ENCODE results near the gene SRP19.

The SRP19 gene

DNA sequence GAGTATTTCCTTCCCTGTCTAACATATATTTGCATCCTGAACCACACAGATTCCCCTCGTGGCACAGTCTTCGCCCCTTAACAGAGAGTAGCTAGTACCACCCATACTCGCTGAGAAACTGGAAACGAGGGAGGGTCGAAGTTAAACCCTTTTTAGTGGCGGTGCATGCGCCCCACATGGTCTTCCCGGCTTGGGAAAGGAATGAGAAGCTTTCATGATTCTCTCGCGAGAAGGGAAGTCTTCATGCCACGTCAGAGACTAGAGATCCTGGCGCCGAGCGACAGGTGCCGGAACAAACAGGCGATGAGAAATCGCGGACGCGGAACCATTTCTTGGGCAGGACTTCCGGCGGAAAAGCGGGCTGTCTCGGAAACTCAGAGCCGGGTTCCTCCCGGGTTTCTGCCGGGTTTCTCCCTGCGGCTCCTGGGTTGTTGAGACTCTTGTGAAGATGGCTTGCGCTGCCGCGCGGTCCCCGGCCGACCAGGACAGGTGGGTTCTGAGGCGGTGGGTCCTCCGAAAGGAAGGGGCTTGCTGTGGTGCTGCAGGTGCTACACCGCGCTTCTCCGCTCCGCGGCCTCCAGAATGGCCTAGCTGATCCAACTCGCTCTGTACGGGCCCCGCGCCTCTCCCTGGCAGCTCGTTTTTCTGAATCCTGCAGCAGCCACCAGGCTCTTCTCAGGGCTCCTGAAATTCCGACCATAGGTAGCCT, at the start of gene SRP19:
TSS of gene SRP19 (plus strand) at position 359 of the 709 bp plus-strand sequence. CDS start at position 449, 90 bp downstream.
- peaks cover 26% of the 10 kb centered on the region for H3K4me1 Mint-ChIP-seq
- peak within 1 kb of the TSS; percentile 95 for H3K4me3 Mint-ChIP-seq
- H3K36me3 Mint-ChIP-seq: peaks cover 6% of the 10 kb centered on the region
- peak within 1 kb of the TSS; percentile 98 for H3K27ac Mint-ChIP-seq
- peak; percentile 98 for ATAC-seq
- peaks cover 2% of the 10 kb centered on the region for H3K9me3 Mint-ChIP-seq
- H3K27me3 Mint-ChIP-seq: peaks cover 7% of the 10 kb centered on the region

DNA sequence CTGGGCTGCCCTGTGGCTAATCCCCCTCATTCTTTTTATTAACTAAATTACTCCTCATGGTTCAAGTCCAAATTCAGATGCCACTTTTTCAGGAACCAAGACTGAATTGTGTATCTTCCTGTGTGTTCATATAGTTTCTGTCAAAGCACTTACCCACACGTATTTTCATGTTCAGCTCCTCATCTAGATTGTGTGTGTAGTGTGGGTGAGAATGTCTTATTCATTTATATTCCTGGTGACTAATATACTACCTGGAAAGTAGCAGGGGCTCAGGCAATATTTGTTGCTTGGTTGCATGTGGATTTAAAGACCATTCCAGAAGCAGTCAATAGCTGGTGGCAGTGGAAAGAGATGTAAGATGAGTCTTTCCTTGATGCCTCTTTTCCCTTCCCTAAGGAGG, 48.5 kb upstream of the SRP19 start:
- ATAC-seq: no peak
- peaks cover 56% of the 10 kb centered on the region for H3K36me3 Mint-ChIP-seq
- H3K27me3 Mint-ChIP-seq: no peaks in the 10 kb centered on the region
- H3K4me1 Mint-ChIP-seq: peaks cover 18% of the 10 kb centered on the region
- H3K4me3 Mint-ChIP-seq: no peak overlapping the region
- peaks cover 3% of the 10 kb centered on the region for H3K9me3 Mint-ChIP-seq
- H3K27ac Mint-ChIP-seq: peak overlapping the region; percentile 7

DNA sequence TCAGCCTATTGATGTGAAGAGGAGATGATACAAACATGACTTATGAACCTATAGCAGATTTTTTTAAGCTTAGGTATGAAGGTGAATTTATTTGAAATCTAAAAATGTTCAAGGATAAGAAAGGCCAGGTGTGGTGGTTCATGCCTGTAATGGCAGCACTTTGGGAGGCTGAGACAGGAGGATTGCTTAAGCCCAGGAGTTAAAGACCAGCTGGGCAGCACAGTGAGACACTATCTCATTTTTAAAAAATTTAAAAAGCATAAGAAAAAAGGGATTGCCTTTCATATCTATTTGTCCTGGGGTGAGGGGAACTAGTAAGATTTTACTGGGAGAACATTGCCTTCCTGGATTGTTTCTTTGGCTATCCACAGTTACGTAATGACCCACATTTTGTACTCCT, 40.8 kb upstream of the SRP19 start:
- H3K27ac Mint-ChIP-seq: no peak overlapping the region
- peaks cover 13% of the 10 kb centered on the region for H3K4me1 Mint-ChIP-seq
- no peaks in the 10 kb centered on the region for H3K9me3 Mint-ChIP-seq
- ATAC-seq: no peak
- no peak overlapping the region for H3K4me3 Mint-ChIP-seq
- no peaks in the 10 kb centered on the region for H3K27me3 Mint-ChIP-seq
- peaks cover 51% of the 10 kb centered on the region for H3K36me3 Mint-ChIP-seq

DNA sequence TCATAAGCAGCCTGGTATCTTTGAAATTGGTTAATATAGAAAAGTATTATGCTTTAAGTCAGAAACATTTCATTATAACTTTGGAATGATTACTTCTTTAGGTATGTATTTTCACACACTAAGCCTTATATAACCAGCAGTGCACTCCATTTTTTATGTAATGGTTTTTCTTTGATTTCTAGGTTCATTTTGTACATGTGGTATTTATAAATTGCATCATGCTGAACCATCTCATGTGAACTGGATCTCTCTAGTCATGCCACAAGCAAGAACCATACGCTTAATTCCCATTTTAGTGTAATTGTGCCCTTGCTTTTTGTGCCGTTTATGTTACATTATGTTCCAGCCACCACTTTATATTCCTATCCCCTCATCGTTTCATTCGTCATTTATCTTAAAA, 38.6 kb upstream of the SRP19 start:
- H3K27me3 Mint-ChIP-seq: no peaks in the 10 kb centered on the region
- peak overlapping the region; percentile 64 for H3K27ac Mint-ChIP-seq
- peaks cover 56% of the 10 kb centered on the region for H3K36me3 Mint-ChIP-seq
- no peak overlapping the region for H3K4me3 Mint-ChIP-seq
- ATAC-seq: no peak
- H3K9me3 Mint-ChIP-seq: no peaks in the 10 kb centered on the region
- H3K4me1 Mint-ChIP-seq: peaks cover 13% of the 10 kb centered on the region

DNA sequence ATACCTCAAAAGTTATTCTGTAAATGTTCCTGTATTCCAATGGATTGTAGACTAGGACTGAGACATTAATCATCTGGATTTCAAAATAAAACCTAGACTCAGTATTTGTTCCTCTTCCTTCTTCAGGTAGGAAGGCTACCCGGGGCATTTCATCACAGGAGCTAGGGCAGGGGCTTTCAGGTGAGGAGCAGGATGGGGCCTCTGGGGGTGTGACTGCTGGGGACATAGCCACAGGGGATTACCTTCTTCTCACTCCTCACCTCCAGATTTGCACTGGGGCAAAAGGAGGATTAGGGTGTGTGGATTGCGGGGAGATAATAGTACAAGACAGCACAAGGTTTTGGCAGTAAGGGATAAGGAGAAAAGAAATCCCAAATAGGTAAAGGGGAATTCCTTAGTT, 37.9 kb upstream of the SRP19 start:
- Mint-ChIP-seq H3K27me3 (no peaks in the 10 kb centered on the region), H3K4me3 (no peak overlapping the region), H3K27ac (peak overlapping the region; percentile 64), H3K9me3 (no peaks in the 10 kb centered on the region), H3K4me1 (peaks cover 13% of the 10 kb centered on the region), H3K36me3 (peaks cover 60% of the 10 kb centered on the region)
- no peak for ATAC-seq

DNA sequence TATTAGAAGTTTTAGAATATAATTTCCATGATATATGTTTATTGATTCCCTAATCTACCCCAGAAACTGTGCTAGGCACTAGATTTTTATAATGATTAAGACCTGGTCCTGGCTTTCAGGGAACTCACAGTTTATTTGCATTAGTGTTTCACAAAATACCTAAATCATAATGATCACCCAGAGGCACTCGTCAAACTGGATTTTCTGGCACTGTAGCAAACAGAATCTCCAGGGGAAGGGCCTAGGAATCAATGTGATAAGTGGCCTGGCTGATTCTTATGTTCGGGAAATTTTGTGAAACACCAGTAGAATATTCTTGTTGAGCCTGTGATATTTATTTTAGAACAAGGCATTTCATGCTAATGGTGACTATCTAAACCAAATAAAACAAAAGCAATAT, 37.4 kb upstream of the SRP19 start:
- Mint-ChIP-seq H3K27me3 (no peaks in the 10 kb centered on the region), H3K27ac (peak overlapping the region; percentile 64), H3K9me3 (no peaks in the 10 kb centered on the region), H3K4me3 (no peak overlapping the region), H3K36me3 (peaks cover 61% of the 10 kb centered on the region), H3K4me1 (peaks cover 13% of the 10 kb centered on the region)
- no peak for ATAC-seq

DNA sequence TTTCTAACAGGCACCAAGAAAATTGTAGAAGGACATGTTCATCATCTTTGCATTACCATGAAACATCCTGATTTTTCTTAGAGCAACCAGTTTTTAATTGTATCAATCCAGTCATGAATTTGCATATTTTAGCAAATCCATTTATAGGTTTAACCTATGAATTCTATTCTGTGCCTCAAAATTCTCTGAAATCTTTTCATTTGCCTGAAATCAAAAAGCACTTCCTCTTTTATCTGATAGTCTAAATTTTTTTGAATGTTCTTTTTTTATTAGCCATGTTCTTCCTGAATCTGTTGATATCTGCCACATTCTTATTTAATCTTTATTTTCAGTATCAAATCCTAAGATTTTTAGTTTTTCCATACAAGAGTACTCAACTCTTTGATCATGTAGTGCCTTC, 36.9 kb upstream of the SRP19 start:
- Mint-ChIP-seq H3K36me3 (peaks cover 59% of the 10 kb centered on the region), H3K27ac (no peak overlapping the region), H3K9me3 (no peaks in the 10 kb centered on the region), H3K4me3 (no peak overlapping the region), H3K4me1 (peaks cover 13% of the 10 kb centered on the region), H3K27me3 (no peaks in the 10 kb centered on the region)
- ATAC-seq: no peak

DNA sequence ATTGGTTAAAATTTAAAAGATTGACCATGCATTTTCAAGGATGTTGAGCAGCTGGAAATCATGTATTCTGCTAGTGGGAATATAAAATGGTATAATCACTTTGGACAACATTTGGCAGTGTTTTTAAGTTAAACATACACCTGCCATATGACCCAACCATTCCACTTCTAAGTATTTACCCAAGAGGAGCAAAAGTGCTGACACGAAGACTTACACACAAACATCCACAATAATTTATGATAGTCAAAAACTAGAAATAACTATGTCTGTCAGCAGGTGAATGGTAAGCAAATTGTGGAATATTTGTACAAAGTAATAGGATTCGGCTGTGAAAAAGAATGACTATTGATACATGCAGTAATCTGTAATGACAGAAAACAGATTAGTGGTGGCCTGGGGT, 30.7 kb upstream of the SRP19 start:
- Mint-ChIP-seq H3K36me3 (peaks cover 51% of the 10 kb centered on the region), H3K4me3 (no peak overlapping the region), H3K27me3 (no peaks in the 10 kb centered on the region), H3K9me3 (no peaks in the 10 kb centered on the region), H3K27ac (no peak overlapping the region), H3K4me1 (no peaks in the 10 kb centered on the region)
- ATAC-seq: no peak

DNA sequence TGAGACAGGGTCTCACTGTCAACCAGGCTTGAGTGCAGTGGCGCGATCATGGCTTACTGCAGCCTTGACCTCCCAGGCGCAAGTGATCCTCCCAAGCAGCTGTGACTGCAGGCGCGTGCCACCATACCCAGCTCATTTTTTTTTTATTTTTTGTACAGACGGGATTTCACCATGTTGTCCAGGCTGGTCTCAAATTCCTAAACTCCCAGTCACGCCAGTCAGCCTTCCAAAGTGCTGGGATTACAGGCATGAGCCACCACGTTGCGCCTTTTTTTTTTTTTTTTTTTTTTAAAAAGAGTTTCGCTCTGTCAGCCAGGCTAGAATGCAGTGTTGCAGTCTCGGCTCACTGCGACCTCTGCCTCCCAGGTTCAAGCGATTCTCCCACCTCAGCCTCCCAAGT, 27.1 kb upstream of the SRP19 start:
- Mint-ChIP-seq H3K27ac (no peak overlapping the region), H3K36me3 (peaks cover 55% of the 10 kb centered on the region), H3K27me3 (no peaks in the 10 kb centered on the region), H3K9me3 (no peaks in the 10 kb centered on the region), H3K4me3 (no peak overlapping the region), H3K4me1 (no peaks in the 10 kb centered on the region)
- ATAC-seq: no peak

DNA sequence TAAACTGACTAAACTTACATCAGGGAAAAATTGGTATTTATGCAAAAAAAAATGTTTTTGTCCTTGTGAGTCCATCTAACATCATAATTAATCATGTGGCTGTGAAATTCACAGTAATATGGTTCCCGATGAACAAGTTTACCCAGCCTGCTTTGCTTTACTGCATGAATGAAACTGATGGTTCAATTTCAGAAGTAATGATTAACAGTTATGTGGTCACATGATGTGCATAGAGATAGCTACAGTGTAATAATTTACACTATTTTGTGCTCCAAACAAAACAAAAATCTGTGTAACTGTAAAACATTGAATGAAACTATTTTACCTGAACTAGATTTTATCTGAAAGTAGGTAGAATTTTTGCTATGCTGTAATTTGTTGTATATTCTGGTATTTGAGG, 16.6 kb upstream of the SRP19 start:
- H3K27me3 Mint-ChIP-seq: no peaks in the 10 kb centered on the region
- no peak overlapping the region for H3K27ac Mint-ChIP-seq
- peaks cover 16% of the 10 kb centered on the region for H3K36me3 Mint-ChIP-seq
- no peak for ATAC-seq
- H3K4me3 Mint-ChIP-seq: no peak overlapping the region
- no peaks in the 10 kb centered on the region for H3K9me3 Mint-ChIP-seq
- peaks cover 4% of the 10 kb centered on the region for H3K4me1 Mint-ChIP-seq

DNA sequence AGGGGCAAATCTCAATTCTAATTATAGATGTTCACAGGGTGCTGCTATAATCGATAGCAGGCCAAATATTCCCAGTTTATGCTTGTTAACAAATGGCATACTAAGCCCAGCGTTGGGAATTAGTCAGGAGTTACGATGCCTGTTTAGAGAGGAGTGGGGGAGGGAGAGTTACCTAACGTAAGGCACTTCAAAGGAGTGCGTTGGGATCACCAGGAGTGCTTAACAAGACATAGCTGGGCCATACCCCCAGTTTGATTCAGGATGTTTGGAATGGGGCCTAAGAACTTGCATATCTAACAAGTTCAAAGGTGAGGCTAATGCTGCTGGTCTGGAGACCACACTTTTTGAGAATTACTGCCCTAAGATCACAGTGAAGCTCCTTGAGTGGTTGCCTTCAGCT, 14.5 kb upstream of the SRP19 start:
- peaks cover 5% of the 10 kb centered on the region for H3K36me3 Mint-ChIP-seq
- no peak overlapping the region for H3K4me3 Mint-ChIP-seq
- H3K27ac Mint-ChIP-seq: no peak overlapping the region
- H3K27me3 Mint-ChIP-seq: no peaks in the 10 kb centered on the region
- no peaks in the 10 kb centered on the region for H3K9me3 Mint-ChIP-seq
- peaks cover 4% of the 10 kb centered on the region for H3K4me1 Mint-ChIP-seq
- no peak for ATAC-seq

DNA sequence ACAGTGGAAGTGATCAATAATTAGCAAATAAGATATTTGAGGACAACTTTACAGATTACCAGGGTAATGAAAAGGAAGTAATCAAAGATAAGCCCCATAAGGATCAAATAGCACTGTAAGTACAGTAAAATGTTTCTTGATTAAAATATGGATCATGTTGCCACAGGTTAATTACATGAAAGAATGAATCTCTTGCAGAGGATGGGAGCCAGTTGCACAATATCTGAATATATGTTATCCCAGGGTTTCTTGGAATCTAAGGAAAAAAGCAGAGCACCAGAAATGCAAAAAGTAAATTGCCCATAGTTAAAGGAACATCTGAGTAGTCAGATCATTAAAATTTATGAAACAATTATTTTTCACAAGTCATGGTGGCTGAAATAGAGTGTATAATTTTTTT, 13.8 kb upstream of the SRP19 start:
- no peak overlapping the region for H3K27ac Mint-ChIP-seq
- peaks cover 4% of the 10 kb centered on the region for H3K4me1 Mint-ChIP-seq
- H3K9me3 Mint-ChIP-seq: no peaks in the 10 kb centered on the region
- H3K4me3 Mint-ChIP-seq: no peak overlapping the region
- H3K27me3 Mint-ChIP-seq: no peaks in the 10 kb centered on the region
- no peak for ATAC-seq
- peaks cover 5% of the 10 kb centered on the region for H3K36me3 Mint-ChIP-seq

DNA sequence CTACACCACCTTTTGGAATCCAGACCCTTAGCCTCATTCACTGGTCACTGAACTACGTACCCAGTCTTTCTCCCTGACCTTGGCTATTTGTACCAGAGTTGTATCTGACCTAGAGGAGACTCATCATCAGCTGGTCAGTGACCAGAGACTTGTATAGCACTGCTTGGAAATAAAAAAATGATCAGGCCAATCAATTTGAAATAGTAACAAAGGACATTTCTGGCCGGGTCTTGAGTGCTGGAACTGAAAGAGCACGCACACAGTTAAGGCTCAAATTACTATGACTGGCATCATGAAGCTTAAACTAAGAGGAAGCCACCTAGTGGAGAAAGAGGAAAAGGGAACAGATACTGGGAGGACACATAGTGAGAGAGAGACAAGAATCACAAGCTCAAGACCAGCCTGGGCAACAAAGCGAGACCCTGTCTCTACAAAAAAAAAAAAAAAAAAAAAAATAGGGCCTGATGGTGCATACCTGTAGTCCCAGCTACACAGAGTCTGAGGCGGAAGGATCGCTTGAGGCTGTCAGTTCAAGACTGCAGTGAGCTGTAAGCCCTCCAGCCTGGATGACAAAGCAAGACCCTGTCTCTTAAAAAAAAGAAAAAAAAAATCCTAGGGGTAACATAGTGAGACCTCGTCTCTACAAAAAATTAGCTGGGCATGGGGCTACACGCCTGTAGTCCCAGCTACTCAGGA, 12.8 kb upstream of the SRP19 start:
- H3K27ac Mint-ChIP-seq: no peak overlapping the region

DNA sequence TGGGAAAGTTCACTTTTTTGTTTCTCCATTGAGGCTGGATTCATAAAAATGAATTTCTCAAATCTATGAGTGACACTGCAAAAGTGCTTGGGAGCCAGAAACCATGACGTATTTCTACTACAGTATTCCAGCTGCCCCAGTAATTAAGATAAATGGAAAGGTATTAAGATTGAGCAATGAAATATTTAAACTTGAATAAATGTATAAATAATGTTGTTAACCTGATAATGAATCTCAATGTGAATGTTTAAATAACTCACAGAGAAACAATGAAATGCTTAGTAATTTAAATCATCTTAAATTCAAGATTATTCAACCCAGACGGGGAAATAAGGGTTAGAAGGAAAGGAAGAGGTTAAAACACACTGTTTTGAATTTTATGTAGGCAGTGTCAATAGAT, 11.2 kb upstream of the SRP19 start:
- H3K27me3 Mint-ChIP-seq: peaks cover 8% of the 10 kb centered on the region
- H3K36me3 Mint-ChIP-seq: peaks cover 6% of the 10 kb centered on the region
- no peak overlapping the region for H3K4me3 Mint-ChIP-seq
- H3K9me3 Mint-ChIP-seq: peaks cover 4% of the 10 kb centered on the region
- ATAC-seq: no peak
- peaks cover 4% of the 10 kb centered on the region for H3K4me1 Mint-ChIP-seq
- H3K27ac Mint-ChIP-seq: no peak overlapping the region

More for the DNA sequence above, 12.8 kb upstream of the SRP19 start:
- Mint-ChIP-seq H3K36me3 (no peaks in the 10 kb centered on the region), H3K4me3 (no peak overlapping the region), H3K4me1 (peaks cover 4% of the 10 kb centered on the region), H3K27me3 (no peaks in the 10 kb centered on the region), H3K9me3 (no peaks in the 10 kb centered on the region)
- ATAC-seq: peak; percentile 98

DNA sequence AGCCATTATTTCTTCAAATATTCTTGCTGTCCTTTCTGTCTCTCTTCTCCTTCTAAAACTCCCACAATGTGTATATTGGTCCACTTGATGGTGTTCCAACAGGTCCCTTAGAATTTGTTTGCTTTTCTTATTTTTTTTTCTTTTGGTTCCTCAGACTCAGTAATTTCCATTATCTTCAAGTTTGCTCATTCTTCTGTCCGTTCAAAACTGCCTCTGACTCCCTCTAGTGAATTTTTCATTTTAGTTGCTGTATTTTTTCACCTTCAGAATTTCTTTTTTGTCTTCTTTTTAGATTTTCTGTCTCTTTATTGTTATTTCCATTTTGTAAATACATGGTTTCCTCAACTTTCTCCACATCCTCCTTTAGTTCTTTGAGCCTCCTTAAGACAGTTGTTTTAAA, 6.4 kb upstream of the SRP19 start:
- Mint-ChIP-seq H3K36me3 (peaks cover 12% of the 10 kb centered on the region), H3K4me1 (no peaks in the 10 kb centered on the region), H3K4me3 (no peak overlapping the region), H3K27ac (no peak overlapping the region), H3K9me3 (peaks cover 14% of the 10 kb centered on the region), H3K27me3 (peaks cover 26% of the 10 kb centered on the region)
- ATAC-seq: no peak

DNA sequence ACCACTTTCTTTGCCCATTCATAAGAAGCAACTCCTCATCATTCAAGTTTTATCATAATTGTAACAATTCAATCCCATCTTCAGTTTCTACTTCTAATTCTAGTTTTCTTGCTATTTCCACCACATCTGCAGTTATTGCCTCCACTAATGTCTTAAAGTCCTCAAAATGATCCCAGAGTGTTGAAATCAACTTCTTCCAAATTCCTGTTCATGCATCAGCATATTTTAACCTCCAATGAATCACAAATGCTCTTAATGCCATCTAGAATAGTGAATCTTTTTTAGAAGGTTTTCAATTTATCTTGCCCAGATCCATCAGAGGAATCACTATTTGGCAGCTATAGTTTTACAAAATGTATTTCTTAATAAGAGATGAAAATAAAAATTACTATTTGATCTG, 3.2 kb upstream of the SRP19 start:
- ATAC-seq: no peak
- no peak overlapping the region for H3K4me3 Mint-ChIP-seq
- no peak overlapping the region for H3K27ac Mint-ChIP-seq
- peaks cover 17% of the 10 kb centered on the region for H3K4me1 Mint-ChIP-seq
- peaks cover 12% of the 10 kb centered on the region for H3K36me3 Mint-ChIP-seq
- H3K27me3 Mint-ChIP-seq: peaks cover 26% of the 10 kb centered on the region
- H3K9me3 Mint-ChIP-seq: peaks cover 14% of the 10 kb centered on the region
